Left renal cortex interstitium (tissue), 4 donors: ENCODE measurements around the gene MBD6. TPM values are rescaled to one million over a fixed set of nuclear protein-coding genes. Genes with fewer than 3 reads are reported as not detected.
A peak's percentile ranks its signal among the peaks of the same experiment; 100 is the strongest.

Experiments used
- DNase-seq, 4 donors: peaks; one replicate each; pipeline ENCODE4 v3.0.0-alpha.2; 2013; ENCODE audit warnings: low read depth in 4 of 4, low spot score in 2 of 4, missing footprints in 1 of 4
- polyA plus RNA-seq, 4 donors: library from polyadenylated mRNA; unstranded; fragments of 120-200 nt; gene quantifications; one replicate each; pipeline ENCODE4 v1.2.1, GENCODE V29; 2013; ENCODE audit not compliant: insufficient read length in 4 of 4

The MBD6 gene, protein sequence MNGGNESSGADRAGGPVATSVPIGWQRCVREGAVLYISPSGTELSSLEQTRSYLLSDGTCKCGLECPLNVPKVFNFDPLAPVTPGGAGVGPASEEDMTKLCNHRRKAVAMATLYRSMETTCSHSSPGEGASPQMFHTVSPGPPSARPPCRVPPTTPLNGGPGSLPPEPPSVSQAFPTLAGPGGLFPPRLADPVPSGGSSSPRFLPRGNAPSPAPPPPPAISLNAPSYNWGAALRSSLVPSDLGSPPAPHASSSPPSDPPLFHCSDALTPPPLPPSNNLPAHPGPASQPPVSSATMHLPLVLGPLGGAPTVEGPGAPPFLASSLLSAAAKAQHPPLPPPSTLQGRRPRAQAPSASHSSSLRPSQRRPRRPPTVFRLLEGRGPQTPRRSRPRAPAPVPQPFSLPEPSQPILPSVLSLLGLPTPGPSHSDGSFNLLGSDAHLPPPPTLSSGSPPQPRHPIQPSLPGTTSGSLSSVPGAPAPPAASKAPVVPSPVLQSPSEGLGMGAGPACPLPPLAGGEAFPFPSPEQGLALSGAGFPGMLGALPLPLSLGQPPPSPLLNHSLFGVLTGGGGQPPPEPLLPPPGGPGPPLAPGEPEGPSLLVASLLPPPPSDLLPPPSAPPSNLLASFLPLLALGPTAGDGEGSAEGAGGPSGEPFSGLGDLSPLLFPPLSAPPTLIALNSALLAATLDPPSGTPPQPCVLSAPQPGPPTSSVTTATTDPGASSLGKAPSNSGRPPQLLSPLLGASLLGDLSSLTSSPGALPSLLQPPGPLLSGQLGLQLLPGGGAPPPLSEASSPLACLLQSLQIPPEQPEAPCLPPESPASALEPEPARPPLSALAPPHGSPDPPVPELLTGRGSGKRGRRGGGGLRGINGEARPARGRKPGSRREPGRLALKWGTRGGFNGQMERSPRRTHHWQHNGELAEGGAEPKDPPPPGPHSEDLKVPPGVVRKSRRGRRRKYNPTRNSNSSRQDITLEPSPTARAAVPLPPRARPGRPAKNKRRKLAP
- 10 to 100 TPM; 38.4 to 98.6 (median 75.0) TPM for polyA plus RNA-seq

DNA sequence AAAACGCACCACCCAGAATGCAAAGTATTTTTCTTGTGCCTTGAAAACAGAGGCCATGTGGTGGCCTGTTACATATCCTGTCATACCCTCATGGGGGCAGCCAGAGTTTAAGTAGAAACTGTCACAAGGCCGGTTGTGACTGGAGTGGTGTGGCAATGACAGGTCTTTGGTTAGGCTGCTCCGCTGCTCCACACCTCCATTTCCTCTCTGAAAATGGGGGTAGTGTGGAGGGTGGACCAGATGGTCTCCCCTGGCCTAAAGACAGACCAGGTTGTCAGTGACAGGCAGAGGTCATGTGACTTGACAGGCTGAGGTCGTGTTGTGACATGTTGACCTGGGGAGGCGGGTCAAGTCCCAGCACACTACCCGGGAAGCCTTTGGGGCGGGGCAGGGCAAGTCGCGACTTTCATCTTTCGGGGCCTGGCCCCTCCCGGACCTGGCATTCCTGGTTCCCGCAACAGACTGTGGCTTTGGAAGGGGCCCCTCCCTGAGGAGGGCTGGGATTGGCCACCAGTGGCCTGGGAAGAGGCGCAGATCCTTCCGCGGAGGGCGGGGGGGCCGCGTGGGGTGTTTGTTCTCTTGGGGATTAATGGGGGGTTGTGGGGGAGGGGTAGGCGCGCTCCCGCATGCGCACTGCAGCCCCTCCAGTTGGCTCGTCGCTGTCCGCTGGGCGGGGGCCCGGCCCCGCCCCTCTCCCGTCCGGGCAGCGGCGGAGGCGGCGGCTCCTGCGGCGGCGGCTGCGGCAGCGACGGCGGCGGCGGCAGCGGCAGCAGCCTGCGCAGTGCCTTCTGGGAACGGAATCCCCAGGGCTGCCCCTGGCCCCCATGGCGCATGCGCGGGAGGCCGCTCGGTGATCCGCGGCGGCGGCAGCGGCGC, at the start of gene MBD6:
Gene MBD6 (plus strand): TSS at position 814 of the 876 bp plus-strand sequence. CDS start 1,480 bp downstream, outside the sequence.
- DNase-seq, result peak in 3 of 4 donors; percentile 75 to 82 (median 81)

DNA sequence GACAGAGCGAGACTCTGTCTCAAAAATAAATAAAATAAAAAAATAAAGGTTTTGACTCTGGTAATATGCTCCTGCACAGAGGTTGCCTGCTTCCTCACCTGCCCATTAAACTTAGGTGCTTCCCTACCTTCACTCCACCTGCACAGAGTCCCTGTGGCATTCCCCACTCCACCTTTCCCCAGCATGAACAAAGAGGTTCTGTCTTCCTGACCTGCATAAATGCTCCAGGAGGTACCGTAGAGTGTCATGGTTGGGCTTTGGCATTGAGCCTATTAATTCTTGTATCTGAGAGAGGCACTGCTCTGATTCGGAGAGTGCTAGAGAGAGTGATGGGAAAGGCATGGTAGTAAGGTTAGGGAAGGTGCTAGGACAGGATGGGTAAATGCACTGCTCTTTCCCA, 49.2 kb upstream of the MBD6 start:
- DNase-seq, result no peak

DNA sequence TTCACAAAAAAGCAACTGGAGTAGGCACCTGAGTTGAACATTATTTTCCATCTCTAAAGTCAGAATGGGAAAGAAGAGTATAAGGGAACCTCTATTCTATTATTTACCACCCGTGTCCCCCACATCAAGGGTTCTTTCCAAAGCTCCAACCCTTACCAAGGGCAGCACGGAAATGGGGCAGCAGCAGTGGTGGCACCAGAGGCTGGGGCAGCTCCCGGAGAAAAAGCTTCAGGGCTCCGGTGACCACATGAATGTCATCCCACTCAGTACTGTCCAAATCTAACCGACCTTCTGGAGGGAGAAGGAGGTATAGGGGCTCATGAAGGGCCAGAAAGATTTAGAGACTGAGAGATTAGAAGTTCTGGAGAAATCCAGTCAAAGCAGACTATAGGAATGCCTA, 48.7 kb upstream of the MBD6 start:
- no peak for DNase-seq

DNA sequence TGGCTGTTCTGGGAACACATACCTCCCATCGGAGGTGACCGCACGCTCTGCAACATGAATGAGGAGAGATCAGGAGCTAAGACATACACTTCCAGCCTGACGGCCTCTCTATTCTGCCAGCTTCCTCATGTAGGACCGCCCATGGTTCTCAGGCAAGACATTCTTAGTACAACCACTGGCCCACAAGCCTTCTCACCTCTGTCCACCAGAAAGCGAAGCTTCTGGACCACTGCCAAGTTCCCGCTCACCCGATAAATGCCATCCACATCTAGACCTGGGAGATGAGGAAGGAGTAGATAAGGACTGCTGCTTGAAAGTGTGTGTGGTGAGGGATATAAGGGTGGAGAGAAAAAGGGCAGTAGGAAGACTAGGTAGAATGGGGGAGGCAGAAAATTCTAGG, 48.2 kb upstream of the MBD6 start:
- no peak for DNase-seq

DNA sequence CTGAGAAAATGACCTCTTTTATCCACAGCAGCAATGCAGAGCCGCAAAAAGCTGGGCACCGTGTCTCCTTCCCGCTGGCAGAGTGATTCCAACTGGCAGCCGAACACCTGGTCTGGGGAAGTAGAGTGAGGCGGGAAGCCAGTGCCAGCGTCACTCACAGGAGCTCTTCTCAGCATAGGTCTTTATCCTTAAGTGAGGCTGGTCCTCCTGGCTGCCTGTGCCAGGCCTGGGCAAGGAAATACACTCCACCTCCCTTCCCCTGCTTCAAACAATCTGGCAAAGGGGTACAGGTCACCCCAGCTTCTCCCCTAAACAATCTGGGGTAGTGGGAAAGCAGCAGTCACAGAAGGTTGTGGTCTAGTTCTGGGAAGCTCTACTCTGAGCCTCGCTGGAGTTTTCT, 47.8 kb upstream of the MBD6 start:
- DNase-seq, result no peak

DNA sequence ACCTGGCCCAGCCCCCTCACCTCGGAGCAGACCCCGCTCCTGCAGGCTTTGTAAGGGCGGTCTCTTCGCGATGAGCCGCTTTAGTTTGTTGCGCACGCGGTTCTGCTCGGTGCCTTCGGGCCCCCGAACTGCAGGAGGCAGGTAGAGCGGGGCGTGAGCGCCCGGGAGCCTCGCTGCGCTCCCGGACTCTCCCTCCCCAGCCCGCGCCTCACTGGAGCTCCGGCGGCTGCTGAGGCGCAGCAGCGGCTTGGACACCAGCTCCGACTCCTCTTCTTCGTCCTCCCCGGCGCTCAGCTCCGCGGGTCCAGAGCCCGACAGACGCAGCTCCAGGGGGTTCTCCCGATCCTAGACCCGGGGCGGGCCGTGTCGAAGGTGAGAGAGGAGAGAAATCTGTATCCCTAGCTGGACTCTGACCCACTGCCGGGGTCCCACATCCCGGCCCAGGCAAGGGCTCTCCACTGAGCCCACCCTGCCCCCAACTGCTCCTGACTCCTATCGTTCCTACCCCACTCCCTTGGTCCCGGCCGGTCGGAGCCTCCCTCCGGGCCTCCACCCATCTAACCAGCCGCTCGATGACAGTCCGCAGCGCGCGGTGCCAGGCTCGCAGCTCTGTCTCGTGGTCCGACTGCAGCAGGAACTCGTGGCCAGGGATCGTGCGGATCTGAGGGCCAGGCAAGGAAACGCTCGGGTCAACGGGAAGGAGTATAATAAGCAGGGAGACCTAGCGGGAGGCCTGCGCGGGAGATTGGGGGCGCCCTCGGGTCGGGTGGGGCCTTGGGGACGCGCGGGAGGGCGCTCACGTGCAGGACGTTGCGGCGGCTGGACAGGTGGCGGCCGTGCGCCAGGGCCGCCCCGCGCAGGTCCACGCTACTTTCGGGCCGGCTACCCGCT, 47.1 kb upstream of the MBD6 start:
- DNase-seq, result no peak

DNA sequence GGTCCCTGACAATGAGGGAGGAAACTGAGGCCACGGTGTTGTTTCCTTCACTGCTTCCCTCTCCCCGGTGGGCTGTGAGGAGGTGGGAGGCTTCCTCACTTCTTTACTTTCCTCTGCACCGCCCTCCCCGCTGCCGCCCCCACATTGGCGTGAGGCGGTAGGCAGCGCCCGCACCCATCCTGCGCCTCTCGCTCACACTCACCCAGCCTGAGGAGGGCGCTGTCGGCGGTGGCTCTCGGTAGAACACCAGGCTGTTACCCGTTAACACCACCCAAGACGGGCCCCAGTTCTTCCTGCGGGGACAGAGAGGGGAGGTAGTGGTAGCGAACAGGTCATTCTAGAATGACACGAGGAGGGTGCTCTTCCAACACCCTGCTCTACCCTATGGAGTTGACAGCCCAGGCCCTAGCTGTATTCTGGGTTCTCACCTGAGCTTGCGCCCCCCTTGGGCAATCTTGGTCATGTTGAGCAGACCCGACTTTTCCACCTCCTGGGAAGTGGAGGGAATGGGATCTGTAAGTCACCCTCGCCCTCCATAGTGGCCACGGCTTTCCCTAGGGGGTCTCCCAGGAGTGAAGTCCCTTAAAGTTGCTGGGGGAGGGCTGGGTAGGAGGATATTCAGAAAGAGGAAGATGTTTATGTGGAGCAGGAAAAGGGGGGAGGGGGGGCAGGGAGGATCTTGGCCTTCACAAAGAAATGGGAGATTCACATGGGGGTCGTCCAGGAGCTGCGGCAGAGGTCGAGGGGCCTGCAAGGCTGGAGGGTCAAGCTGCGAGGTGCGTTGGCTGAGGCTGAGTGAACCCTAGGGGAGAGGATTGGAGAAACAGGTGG, 46.2 kb upstream of the MBD6 start:
- no peak for DNase-seq

DNA sequence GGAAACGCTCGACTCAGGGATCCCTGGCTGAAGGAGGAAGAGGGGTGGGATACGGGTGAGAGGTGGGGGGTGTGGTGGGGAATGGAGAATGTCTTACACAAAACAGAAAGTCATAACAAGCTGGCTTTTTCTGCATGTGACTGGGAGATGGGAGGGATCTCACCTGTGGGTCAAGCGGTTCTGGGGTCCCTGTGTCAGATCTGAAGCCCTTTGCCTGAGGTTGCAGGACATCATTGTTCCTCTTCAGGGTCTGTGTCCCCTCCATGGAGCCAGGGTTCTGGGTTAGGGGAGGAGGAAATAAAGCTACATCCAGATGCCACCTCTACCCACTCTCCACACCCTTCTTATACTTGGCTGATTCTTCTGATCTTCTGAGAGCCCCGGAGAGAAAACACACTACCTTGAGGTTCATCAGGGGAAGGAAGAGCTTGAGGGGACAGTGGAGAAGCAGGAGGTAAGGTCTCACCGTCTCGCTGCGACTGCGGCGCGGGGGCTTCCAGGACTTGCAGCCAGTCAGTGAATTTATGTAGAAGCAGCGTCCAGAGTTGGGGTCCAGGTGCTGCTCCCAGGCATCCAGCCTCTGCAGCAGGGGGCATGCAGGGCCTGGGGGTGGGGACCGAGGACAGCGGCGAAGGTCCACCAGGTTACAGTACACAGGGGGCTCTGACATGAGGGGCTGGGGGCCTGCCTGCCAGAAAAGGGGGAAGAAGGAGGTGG, 45.5 kb upstream of the MBD6 start:
- DNase-seq, result no peak

DNA sequence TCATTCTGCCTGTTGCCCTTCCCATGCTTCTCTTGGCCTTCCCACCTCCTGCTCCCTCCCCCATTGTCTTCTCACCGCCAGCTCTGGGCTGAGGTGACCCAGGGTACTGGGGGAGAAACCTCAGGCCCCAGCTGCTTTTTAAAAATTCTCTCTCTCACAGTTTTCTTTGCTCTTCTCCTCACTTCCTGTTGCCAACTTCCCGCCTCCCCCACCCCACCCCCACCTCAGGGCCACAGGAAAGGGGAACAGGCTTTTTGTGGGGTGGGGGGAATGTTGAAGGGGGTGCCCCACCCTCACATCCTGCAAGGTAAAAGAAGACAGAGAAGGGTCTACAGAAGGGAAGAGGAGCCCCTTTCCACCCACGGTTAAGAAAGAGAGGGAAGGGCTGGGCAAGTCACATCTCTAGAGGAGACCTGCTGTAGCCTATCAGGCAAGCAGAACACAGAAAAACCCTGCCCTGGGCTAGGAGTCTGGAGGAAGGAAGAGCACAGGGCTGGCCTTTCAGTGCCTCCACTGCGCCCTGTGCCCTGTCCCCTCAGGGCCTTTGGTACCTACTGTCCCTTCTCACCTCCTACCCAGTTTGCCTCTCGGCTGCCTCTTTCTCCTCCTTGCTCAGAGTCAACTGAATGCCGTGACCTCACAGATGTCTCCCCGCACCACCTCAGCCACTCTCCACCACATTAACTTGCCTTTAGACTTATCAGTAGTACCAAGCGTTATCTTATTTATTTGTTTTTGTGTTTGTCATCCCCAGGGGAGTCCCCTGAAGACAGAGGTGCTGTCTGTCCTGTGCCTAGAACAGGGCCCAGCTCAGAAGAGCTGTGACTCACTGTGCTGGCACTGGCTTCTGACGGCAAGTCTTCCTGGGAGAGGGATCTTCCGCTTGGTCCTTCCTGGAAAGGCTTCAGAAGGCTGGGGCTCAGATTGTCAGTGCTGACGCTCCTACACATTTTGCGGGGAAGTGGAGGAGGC, 44.6 kb upstream of the MBD6 start:
- no peak for DNase-seq

DNA sequence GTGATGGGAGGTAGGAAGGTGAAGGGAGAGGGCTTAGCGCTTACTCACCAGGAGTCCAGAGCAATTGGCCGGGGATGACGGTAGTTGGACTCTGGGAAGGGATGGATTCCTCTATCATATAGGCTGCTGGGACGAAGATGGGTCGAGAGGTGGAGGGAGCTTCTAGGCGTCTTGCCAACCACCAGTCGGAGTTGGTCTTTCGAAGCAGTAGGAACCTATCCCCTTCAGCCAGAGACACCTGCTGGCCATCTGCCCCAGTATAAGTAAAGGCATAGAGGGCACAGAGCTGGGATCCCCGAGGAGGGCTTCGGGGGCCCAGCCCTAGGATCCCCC, 43.6 kb upstream of the MBD6 start:
- no peak for DNase-seq

DNA sequence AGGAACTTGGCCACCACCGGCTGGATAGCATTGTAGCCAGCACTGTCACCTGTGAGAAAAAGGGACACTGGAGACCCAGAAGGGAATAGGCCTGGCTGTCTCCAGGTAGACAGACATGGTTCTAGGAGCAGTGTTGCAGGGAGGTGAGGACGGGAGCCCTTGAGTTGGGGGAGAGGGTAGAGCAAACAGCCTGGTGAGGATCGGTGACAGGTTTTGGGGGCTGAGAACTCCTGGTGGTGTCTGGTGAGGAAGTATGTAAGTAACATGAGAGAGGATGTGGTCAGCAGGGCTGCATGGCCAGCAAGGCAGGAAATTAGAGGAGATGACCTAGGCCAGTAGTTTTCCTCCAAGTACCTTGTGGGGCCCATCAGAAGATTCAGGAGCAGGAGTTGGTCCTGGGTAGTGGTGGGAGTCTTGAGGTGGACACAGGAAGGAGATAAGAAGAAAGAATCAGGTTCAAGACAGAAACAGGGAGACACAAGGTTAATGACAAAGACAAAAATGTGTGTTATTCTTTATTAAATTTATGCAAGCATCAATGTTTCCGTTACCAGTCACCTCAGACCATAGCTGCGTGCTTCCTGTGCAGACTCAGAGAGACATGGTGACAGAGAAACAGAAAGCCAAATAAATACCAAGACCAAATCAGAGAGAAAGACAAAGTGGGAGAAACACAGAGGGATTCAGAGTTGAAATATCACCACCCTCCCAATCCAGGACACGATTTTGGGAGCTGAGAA, 43.1 kb upstream of the MBD6 start, which contains the start of gene ARHGAP9:
Gene ARHGAP9 (minus strand): TSS at position 491 of the 740 bp plus-strand sequence. CDS start 460 bp downstream, at position 31.
- no peak for DNase-seq

DNA sequence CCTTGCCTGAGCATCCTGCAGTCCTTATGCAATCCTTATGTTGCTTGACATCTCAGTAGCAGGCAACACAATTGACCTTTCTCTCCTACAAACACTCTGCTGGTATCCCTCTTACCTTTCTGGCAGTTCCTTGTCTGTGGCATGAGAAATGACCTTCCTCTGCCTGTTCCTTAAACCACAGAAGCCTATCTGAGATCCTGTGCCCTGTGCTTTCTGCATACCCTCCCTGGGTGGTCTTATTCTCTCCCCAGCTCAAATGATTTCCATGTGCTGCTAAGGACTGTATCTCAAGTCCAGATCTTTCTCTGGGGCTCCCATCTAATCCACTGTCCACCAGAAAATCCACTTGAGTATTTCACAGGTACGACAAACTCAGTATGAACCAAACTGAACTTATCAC, 41.0 kb upstream of the MBD6 start:
- DNase-seq, result no peak

DNA sequence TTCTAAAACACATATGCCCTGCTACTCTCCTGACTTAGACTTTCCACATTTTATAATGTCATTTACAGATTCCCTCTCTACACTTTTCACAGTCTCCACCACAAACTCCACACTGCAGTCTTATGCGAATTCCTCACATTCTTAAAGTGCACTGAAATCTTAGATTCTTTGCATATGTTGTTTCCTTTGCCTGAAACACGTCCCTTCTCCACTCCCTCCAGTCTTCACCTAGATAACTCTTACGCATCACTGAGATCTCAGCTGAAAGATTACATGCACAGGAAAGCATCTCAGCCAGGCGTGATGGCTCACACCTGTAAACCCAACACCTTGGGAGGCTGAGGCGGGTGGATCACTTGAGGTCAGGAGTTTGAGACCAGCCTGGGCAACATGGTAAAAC, 39.2 kb upstream of the MBD6 start:
- DNase-seq, result no peak

DNA sequence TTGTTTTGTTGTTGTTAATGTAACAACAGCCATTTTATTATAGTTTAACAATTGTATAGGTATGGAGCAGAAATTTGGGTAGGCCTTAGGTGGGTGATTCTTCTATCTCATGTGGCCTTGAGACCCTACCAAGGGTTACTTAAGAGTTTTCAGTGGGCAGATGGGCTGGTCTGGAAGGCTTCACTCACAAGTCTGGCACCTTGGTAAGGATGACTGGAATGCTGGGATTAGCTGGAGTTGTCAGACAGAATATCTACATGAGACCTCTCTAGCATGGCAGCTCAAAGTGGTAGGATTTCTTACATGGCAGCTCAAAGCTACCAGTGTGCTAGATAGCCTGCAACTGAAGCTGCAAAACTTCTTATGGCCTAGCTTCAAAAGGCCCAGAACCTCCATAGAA, 36.9 kb upstream of the MBD6 start:
- no peak for DNase-seq

DNA sequence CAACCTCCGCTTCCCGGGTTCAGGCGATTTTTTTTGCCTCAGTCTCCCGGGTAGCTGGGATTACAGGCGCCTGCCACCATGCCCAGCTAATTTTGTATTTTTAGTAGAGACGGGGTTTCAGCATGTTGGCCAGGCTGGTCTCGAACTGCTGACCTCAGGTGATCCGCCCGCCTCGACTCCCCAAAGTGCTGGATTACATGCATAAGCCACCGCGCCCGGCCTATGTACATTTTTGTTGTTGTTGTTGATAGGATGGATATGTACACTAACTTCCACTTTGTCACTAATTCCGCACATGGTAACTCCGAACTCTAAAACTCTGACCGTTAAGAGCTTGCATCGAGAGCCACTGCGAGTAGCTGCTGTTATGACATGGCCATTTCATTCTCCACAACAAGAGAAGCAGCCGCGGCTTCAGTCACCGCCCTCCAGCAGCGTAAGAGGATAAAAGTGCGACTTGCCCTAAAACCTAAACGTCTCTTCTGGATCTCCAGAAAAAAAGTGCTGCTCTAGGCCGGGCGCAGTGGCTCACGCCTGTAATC, 35.5 kb upstream of the MBD6 start:
- DNase-seq, result no peak
